ENCODE measurements around the gene TRIM4.
"Not testable (repeated sequence)": the region's sequence is repeated elsewhere in the genome, so short reads cannot be mapped to it uniquely, and the experiment has no call there.

The TRIM4 gene

GRCh38 chr7:99918959-99919813 is at the start of gene TRIM4:
TSS of gene TRIM4 (minus strand) at chr7:99919530. CDS start at chr7:99919401, 129 bp downstream.
- DNase-seq = peak; percentile 95

- no peak for DNase-seq
Measured at GRCh38 chr7:99958564-99959227, 39.4 kb upstream of the TRIM4 start.

DNA sequence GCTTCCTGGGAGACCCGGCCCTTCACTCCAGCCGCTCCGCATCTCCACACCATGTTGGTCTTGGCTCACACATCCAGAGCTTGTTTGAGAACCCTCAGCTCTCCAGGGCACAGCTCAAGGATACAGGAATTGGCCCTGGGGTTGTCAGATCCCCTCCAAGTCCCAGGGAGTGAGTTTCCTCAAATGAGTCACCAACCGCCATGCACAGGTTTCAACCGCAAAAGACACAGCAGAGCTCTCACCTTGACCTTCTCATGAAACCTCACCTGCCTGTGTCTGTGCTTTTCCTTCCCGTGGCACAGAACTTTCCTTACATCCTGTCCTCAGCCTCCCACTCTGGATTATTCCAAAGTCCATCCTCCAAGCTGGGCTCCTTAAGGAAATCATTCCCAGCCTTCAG is 35.9 kb upstream of the TRIM4 start:
- DNase-seq = no peak

DNA sequence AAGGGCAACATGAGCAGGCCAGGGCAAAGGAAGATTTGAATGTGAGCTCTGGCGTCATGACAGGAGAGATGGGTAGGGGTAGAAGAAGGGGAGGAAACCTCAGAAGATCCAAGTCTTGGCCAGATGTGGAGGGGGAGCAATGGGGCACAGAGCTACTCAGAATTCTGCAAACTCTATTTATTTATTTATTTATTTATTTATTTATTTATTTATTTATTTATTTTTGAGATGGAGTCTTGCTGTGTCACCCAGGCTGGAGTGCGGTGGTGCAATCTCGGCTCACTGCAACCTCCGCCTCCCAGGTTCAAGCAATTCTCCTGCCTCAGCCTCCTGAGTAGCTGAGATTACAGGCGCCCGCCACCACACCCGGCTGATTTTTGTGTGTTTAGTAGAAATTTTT is 35.3 kb upstream of the TRIM4 start:
- DNase-seq = not testable (repeated sequence)

DNA sequence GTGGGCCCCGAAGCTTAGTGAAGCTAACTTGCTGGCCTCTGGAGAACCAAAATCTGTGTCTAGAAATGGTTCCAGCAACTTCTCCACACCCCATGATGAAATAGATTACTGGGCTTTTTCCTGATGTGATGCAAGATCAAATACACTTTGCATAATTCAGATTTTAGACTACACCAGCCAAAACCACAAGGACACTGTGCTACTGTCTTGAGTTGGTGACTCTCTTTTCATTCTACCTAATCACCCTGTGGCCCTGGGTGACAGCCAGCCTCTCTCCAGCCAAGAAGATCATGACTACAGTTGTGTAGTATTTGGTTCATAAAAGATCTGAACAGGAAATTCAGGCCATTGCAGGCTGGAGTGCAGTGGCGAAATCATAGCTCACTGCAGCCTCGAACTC is 34.3 kb upstream of the TRIM4 start:
- DNase-seq = peak; percentile 89

GRCh38 chr7:99952649-99953048 is 33.3 kb upstream of the TRIM4 start:
- not testable (repeated sequence) for DNase-seq

GRCh38 chr7:99950819-99951218 is 31.5 kb upstream of the TRIM4 start:
- not testable (repeated sequence) for DNase-seq

GRCh38 chr7:99949645-99950228 is 30.4 kb upstream of the TRIM4 start:
- DNase-seq = peak; percentile 18

- no peak for DNase-seq
Measured at GRCh38 chr7:99947608-99948007, 28.3 kb upstream of the TRIM4 start.

- no peak for DNase-seq
Measured at GRCh38 chr7:99944497-99945070, 25.3 kb upstream of the TRIM4 start.

GRCh38 chr7:99943641-99944496 is 24.5 kb upstream of the TRIM4 start:
- DNase-seq = peak; percentile 13

DNA sequence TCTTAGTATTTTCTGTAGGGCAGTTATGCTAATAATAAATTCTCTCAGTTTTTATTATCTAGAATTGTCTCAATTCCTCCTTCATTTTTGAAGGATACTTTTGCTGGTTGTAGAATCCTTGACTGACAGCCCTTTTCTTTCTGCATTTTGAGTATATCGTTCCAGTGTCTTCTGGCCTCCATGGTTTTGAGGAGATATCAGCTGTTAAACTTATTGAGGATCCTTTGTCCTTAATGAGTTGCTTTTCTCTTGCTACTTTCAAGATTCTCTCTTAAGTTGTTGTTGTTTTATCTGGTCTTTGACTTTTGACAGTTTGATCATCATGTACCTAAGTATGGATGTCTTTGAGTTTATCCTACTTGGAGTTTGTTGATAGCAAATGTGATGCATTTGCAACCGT is 19.0 kb upstream of the TRIM4 start:
- no peak for DNase-seq

DNA sequence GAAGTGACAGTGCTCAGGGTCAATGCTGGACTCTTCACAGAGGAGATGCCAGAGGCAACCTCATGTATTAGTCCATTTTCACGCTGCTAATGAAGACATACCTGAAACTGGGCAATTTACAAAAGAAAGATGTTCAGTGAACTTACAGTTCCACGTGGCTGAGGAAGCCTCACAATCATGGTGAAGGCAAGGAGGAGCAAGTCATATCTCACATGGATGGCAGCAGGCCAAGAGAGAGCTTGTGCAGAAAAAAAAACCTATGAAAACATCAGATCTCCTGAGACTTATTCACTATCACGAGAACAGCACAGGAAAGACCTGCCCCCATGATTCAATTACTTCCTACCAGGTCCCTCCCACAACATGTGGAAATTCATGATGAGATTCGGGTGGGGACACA is 15.7 kb upstream of the TRIM4 start:
- peak; percentile 18 for DNase-seq

DNA sequence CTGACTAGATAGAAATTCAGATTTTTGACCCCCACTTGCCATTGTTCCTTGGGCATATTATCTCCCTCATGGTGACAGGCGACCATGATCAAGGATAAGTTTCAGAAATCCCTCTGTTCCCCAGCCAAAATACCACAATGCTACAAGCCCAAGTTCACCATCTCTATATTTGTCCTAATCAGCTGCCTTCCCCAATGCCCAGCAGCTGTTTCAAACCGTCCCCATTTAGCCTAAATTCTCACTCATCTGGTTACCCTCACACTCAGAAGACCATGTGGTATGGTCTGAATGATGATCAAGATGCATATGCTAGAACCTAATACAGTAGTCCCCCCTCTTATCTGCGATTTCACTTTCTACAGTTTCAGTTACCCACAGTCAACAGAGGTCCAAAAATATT is 11.0 kb upstream of the TRIM4 start:
- no peak for DNase-seq

- DNase-seq = no peak
Measured at GRCh38 chr7:99929730-99930053, 10.4 kb upstream of the TRIM4 start.

GRCh38 chr7:99928994-99929729 is 9.8 kb upstream of the TRIM4 start, which contains the start of gene GJC3:
TSS of gene GJC3 (minus strand) at chr7:99929620. CDS start at chr7:99929620, 0 bp downstream.
- peak; percentile 54 for DNase-seq

- no peak for DNase-seq
Measured at GRCh38 chr7:99928188-99928587, 8.9 kb upstream of the TRIM4 start.

GRCh38 chr7:99927536-99927935 is 8.2 kb upstream of the TRIM4 start:
- DNase-seq = no peak

DNA sequence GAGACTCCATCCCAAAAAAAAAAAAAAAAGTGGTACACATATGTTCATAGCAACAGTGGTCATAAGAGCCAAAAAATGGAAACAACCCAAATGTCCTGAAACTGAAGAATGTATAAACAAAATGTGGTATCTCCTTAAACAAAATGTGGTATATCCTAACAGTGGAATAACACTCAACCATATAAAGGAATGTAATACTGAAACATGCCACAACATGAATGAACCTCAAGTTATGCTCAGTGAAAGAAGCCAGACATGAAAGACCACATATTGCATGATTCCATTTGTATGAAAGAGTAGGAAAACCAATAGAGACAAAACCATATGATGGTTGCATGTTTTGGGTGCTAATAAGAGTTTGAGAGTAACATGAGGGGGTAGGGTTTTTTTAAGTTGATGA is 7.0 kb upstream of the TRIM4 start:
- no peak for DNase-seq

DNA sequence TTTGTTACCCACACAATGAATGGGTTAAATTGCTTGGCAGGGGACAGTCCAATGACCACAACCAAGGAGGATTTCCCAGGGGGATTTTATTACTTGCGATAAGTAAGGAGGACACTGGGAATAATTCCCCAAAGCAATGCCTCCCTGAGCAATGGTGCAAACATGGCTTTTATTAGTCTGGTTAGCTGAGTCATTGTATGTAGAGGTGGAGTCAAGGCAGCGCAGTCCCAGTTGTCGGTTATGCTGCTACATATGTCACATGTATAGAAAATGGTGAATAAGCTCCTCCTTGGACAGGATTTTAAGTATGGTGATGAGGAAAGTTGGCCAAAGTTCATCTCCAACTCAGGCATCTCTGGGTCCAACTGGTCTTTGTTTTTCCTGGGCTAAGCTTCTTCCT is 3.9 kb upstream of the TRIM4 start:
- DNase-seq = no peak

GRCh38 chr7:99920149-99920548 is 819 bp upstream of the TRIM4 start:
- DNase-seq = no peak

GRCh38 chr7:99919814-99920112 is 433 bp upstream of the TRIM4 start:
- no peak for DNase-seq

All from inflammatory macrophage treated with lipopolysaccharide for 4 hours (primary cell).